Fibroblast of lung (primary cell): Measurements from ENCODE around the gene KLC4.
"Not testable (repeated sequence)": the region's sequence is repeated elsewhere in the genome, so short reads cannot be mapped to it uniquely, and the experiment has no call there.

Experiments used
- EZH2 ChIP-seq: IDR thresholded peaks from 2 replicates; pipeline ENCODE4 v1.5.1; 2012; ENCODE audit warnings: low read length, control low read depth, mild to moderate bottlenecking; ENCODE audit errors: missing control alignments
- TF ChIP-seq, protein P1 (sequence below), 2 donors: IDR thresholded peaks in 1 of 2; conservative IDR thresholded peaks in 1 of 2; 1 replicate in 1 of 2; 2 replicates in 1 of 2; pipeline ENCODE4 v1.5.1; 2011 to 2012; ENCODE audit warnings: low read length in 2 of 2, control low read depth in 1 of 2, inconsistent platforms in 1 of 2, low read depth in 1 of 2, mild to moderate bottlenecking in 1 of 2

DNA sequence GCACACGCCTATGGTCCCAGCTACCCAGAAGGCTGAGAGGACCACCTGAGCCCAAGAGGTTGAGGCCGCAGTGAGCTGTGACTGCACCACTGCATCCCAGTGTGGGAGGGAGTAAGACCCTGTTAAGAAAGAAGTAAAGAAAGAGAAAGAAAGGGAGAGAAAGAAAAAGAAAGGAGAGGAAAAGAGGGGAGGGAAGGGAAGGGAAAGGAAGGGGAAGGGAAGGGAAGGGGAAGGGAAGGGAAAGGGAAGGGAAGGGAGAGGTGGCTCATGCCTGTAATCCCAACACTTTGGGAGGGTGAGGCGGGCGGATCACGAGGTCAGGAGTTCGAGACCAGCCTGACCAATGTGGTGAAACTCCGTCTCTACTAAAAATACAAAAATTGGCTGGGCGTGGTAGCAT, 18.0 kb upstream of the KLC4 start:
- not testable (repeated sequence) for TF ChIP-seq EZH2
- TF ChIP-seq, protein P1, sequence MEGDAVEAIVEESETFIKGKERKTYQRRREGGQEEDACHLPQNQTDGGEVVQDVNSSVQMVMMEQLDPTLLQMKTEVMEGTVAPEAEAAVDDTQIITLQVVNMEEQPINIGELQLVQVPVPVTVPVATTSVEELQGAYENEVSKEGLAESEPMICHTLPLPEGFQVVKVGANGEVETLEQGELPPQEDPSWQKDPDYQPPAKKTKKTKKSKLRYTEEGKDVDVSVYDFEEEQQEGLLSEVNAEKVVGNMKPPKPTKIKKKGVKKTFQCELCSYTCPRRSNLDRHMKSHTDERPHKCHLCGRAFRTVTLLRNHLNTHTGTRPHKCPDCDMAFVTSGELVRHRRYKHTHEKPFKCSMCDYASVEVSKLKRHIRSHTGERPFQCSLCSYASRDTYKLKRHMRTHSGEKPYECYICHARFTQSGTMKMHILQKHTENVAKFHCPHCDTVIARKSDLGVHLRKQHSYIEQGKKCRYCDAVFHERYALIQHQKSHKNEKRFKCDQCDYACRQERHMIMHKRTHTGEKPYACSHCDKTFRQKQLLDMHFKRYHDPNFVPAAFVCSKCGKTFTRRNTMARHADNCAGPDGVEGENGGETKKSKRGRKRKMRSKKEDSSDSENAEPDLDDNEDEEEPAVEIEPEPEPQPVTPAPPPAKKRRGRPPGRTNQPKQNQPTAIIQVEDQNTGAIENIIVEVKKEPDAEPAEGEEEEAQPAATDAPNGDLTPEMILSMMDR (conservative IDR thresholded peaks at IDR 0.05 in 1 of 2, IDR thresholded peaks at IDR 0.05 in 1 of 2; ENCODE audit: low read depth in 1 of 2, low read length in 2 of 2): not testable (repeated sequence)
